SK-N-SH (cell line): Measurements from ENCODE around the gene SELENOI. TPM values are rescaled to one million over a fixed set of nuclear protein-coding genes. Genes with fewer than 3 reads are reported as not detected.

Experiments
- CTCF ChIA-PET: fragments of 300-600, 350-600 bp; formaldehyde crosslinking; extraction: SDS; loops from one replicate; lab custom pipeline; 2021; lab: Yijun Ruan, JAX
- POLR2A ChIA-PET: fragments of 350-600 bp; sonication (Branson Sonifier 250); formaldehyde crosslinking; extraction: SDS; loops from one replicate; lab custom pipeline; 2020; ENCODE audit warnings: antibody characterized with exemption, inconsistent platforms; lab: Yijun Ruan, JAX
- DNase-seq: peaks from one replicate; pipeline ENCODE4 v3.0.0; 2012
- H2AFZ ChIP-seq: fragments of 200-600 bp; sonication (generic); 2 replicates; pipeline ENCODE4 v1.8.1; 2016; ENCODE audit warnings: antibody characterized with exemption, mild to moderate bottlenecking, low read depth
- H3F3A ChIP-seq: fragments of 200-600 bp; sonication (generic); replicated peaks from 2 replicates; pipeline ENCODE3; 2016; ENCODE audit warnings: antibody characterized with exemption, mild to moderate bottlenecking; ENCODE audit not compliant: insufficient read depth
- H3K27ac ChIP-seq, 2 experiments: fragments of 200-500 bp in 1 of 2; fragments of 200-600 bp in 1 of 2; sonication (Bioruptor generic) in 1 of 2; sonication (generic), shearing (Covaris generic) in 1 of 2; 2 replicates each; pipeline versions ENCODE4 v1.5.1 to v1.6.1; 2014 to 2016; ENCODE audit warnings: low read depth in 2 of 2, inconsistent platforms in 1 of 2, low read length in 1 of 2, mild to moderate bottlenecking in 1 of 2, mixed read lengths in 1 of 2
- H3K27me3 ChIP-seq: fragments of 200-600 bp; sonication (generic), shearing (Covaris generic); 2 replicates; pipeline ENCODE4 v1.6.1; 2016; ENCODE audit warnings: mixed run types; ENCODE audit not compliant: insufficient read depth
- H3K36me3 ChIP-seq, 2 experiments: fragments of 200-500 bp in 1 of 2; fragments of 200-600 bp in 1 of 2; sonication (Bioruptor generic) in 1 of 2; sonication (generic) in 1 of 2; replicated peaks in 1 of 2; 2 replicates each; pipeline versions ENCODE3 to v1.5.1; 2014 to 2016; ENCODE audit warnings: low read length in 1 of 2, mild to moderate bottlenecking in 1 of 2; ENCODE audit not compliant: insufficient read depth in 2 of 2, control insufficient read depth in 1 of 2
- H3K4me1 ChIP-seq, 2 experiments: fragments of 200-500 bp in 1 of 2; fragments of 200-600 bp in 1 of 2; sonication (Bioruptor generic) in 1 of 2; sonication (generic), shearing (Covaris generic) in 1 of 2; 2 replicates each; pipeline versions ENCODE4 v1.5.1 to v1.6.1; 2014 to 2016; ENCODE audit warnings: low read depth in 1 of 2, low read length in 1 of 2, mixed run types in 1 of 2; ENCODE audit not compliant: insufficient read depth in 2 of 2, control insufficient read depth in 1 of 2
- H3K4me2 ChIP-seq: fragments of 200-600 bp; sonication (generic), shearing (Covaris generic); 2 replicates; pipeline ENCODE4 v1.6.1; 2017; ENCODE audit warnings: mixed run types
- H3K4me3 ChIP-seq, 2 experiments: fragments of 200-500 bp in 1 of 2; fragments of 200-600 bp in 1 of 2; sonication (Bioruptor generic) in 1 of 2; sonication (generic), shearing (Covaris generic) in 1 of 2; 2 replicates each; pipeline versions ENCODE4 v1.5.1 to v1.8.1; 2014 to 2016; ENCODE audit warnings: low read depth in 2 of 2, inconsistent platforms in 1 of 2, low read length in 1 of 2, mild to moderate bottlenecking in 1 of 2, mixed read lengths in 1 of 2, moderate library complexity in 1 of 2
- H3K79me2 ChIP-seq: fragments of 200-600 bp; sonication (generic); 2 replicates; pipeline ENCODE4 v1.8.1; 2017; ENCODE audit warnings: mild to moderate bottlenecking; ENCODE audit not compliant: insufficient read depth
- H3K9ac ChIP-seq: fragments of 200-600 bp; sonication (generic); 2 replicates; pipeline ENCODE4 v1.6.1; 2017; ENCODE audit warnings: mixed run types
- H3K9me2 ChIP-seq: fragments of 200-600 bp; sonication (generic); 2 replicates; pipeline ENCODE4 v1.6.1; 2017; ENCODE audit warnings: mixed run types
- H3K9me3 ChIP-seq: fragments of 200-600 bp; sonication (generic); 2 replicates; pipeline ENCODE4 v1.6.1; 2017; ENCODE audit warnings: mixed run types, mild to moderate bottlenecking, moderate library complexity
- H4K20me1 ChIP-seq: fragments of 200-600 bp; sonication (generic); 2 replicates; pipeline ENCODE4 v1.6.1; 2017; ENCODE audit warnings: mild to moderate bottlenecking, mixed run types; ENCODE audit not compliant: insufficient read depth
- CHD2 ChIP-seq: fragments of 150-350 bp; IDR thresholded peaks from 2 replicates; pipeline ENCODE4 v1.6.1; 2018; ENCODE audit warnings: low read length; ENCODE audit not compliant: partially characterized antibody
- ELF1 ChIP-seq: IDR thresholded peaks from 2 replicates; pipeline ENCODE4 v1.4.0; 2012
- EP300 ChIP-seq, 2 experiments: IDR thresholded peaks; 2 replicates each; pipeline versions ENCODE4 v1.4.0 to v1.6.1; 2012; ENCODE audit warnings: borderline replicate concordance in 1 of 2, low read depth in 1 of 2, low read length in 1 of 2
- JUND ChIP-seq: IDR thresholded peaks from 2 replicates; pipeline ENCODE4 v1.4.0; 2012
- MXI1 ChIP-seq: IDR thresholded peaks from 2 replicates; pipeline ENCODE4 v1.6.1; 2012; ENCODE audit warnings: mild to moderate bottlenecking, low read depth, low read length, improper control_type of control experiment
- NRF1 ChIP-seq: IDR thresholded peaks from 2 replicates; pipeline ENCODE4 v1.6.1; 2012; ENCODE audit warnings: low read depth, mild to moderate bottlenecking, low read length
- POLR2AphosphoS5 ChIP-seq: IDR thresholded peaks from 2 replicates; pipeline ENCODE4 v1.6.1; 2012; ENCODE audit warnings: low read depth, low read length
- RCOR1 ChIP-seq: fragments of 150-350 bp; IDR thresholded peaks from 2 replicates; pipeline ENCODE4 v1.6.1; 2017; ENCODE audit warnings: antibody characterized with exemption, low read length
- RFX5 ChIP-seq: IDR thresholded peaks from 2 replicates; pipeline ENCODE4 v1.6.1; 2012; ENCODE audit warnings: mild to moderate bottlenecking, improper control_type of control experiment, low read length
- SIN3A ChIP-seq: IDR thresholded peaks from 2 replicates; pipeline ENCODE4 v1.6.1; 2012; ENCODE audit warnings: low read depth, mild to moderate bottlenecking, low read length, moderate library complexity, borderline replicate concordance
- SMC3 ChIP-seq: IDR thresholded peaks from 2 replicates; pipeline ENCODE4 v1.6.1; 2012; ENCODE audit warnings: low read depth, low read length, improper control_type of control experiment
- TAF1 ChIP-seq: IDR thresholded peaks from 2 replicates; pipeline ENCODE4 v1.6.1; 2012; ENCODE audit warnings: low read depth, mild to moderate bottlenecking, low read length, moderate library complexity, borderline replicate concordance
- TCF12 ChIP-seq: IDR thresholded peaks from 2 replicates; pipeline ENCODE4 v1.4.0; 2012
- polyA plus RNA-seq, 3 experiments: library from polyadenylated mRNA; depleted of rRNA; stranded (reverse); fragments of >200 nt; gene quantifications; 2 replicates each; pipeline ENCODE4 v1.2.3, GENCODE V29; 2012
- TF ChIP-seq, protein P1 (sequence below): fragments of 200-600 bp; sonication (generic); IDR thresholded peaks from 2 replicates; pipeline ENCODE4 v1.6.1; 2017; ENCODE audit warnings: antibody characterized with exemption, mild to moderate bottlenecking, moderate library complexity
- TF ChIP-seq, protein P2 (sequence below): IDR thresholded peaks from 2 replicates; pipeline ENCODE4 v1.6.1; 2012; ENCODE audit warnings: mild to moderate bottlenecking, low read depth, low read length, moderate library complexity
- TF ChIP-seq, protein P3 (sequence below): IDR thresholded peaks from 2 replicates; pipeline ENCODE4 v1.4.0; 2012; ENCODE audit warnings: low read depth, borderline replicate concordance
- TF ChIP-seq, protein P4 (sequence below): fragments of 150-350 bp; IDR thresholded peaks from 2 replicates; pipeline ENCODE4 v1.6.1; 2017; ENCODE audit warnings: antibody characterized with exemption, low read length, low read depth, borderline replicate concordance

SELENOI gene
- polyA plus RNA-seq, 1 of the 3 experiments (the other 2 are of a cell fraction), result 4.4 TPM

DNA sequence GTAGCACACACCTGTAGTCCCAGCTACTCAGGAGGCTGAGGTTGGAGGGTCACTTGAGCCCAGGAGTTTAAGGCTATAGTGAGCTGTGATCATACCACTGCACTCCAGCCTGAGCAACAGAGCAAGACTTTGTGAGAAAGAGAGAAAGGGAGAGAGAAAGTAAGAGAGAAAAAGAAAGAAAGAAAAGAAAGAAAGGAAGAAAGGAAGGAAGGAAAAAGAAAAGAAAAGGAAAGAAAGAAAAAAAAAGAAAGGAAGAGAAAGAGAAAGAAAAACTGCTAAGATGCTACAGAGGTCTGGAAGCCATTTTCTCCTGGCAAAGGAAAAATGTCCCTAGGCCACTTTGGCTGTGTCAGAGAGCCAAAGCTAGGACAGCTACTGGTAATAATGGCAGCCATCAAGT, 86.4 kb downstream of the SELENOI start:
- Histone ChIP-seq H3K4me3 (no peak overlapping the region), H3K9me2 (no peaks in the 10 kb centered on the region), H3K36me3 (no peaks in the 10 kb centered on the region), H3K4me2 (no peak overlapping the region), H3K27ac (peak overlapping the region in 1 of 2 experiments; percentile 18; a peak in 1 of 4 replicates), H3K4me1 (no peaks in the 10 kb centered on the region; a peak in 2 of 4 replicates), H3K9ac (no peak overlapping the region), H3K79me2 (no peaks in the 10 kb centered on the region), H3K27me3 (no peaks in the 10 kb centered on the region), H3K9me3 (no peaks in the 10 kb centered on the region), H4K20me1 (no peaks in the 10 kb centered on the region), H3F3A (no peaks in the 10 kb centered on the region), H2AFZ (no peak overlapping the region)
- TF ChIP-seq SIN3A, result no peak
- TF ChIP-seq NRF1, result no peak
- TF ChIP-seq TAF1, result no peak
- TF ChIP-seq CHD2, result no peak
- TF ChIP-seq, protein P1, sequence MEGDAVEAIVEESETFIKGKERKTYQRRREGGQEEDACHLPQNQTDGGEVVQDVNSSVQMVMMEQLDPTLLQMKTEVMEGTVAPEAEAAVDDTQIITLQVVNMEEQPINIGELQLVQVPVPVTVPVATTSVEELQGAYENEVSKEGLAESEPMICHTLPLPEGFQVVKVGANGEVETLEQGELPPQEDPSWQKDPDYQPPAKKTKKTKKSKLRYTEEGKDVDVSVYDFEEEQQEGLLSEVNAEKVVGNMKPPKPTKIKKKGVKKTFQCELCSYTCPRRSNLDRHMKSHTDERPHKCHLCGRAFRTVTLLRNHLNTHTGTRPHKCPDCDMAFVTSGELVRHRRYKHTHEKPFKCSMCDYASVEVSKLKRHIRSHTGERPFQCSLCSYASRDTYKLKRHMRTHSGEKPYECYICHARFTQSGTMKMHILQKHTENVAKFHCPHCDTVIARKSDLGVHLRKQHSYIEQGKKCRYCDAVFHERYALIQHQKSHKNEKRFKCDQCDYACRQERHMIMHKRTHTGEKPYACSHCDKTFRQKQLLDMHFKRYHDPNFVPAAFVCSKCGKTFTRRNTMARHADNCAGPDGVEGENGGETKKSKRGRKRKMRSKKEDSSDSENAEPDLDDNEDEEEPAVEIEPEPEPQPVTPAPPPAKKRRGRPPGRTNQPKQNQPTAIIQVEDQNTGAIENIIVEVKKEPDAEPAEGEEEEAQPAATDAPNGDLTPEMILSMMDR, result no peak
- TF ChIP-seq, protein P2, sequence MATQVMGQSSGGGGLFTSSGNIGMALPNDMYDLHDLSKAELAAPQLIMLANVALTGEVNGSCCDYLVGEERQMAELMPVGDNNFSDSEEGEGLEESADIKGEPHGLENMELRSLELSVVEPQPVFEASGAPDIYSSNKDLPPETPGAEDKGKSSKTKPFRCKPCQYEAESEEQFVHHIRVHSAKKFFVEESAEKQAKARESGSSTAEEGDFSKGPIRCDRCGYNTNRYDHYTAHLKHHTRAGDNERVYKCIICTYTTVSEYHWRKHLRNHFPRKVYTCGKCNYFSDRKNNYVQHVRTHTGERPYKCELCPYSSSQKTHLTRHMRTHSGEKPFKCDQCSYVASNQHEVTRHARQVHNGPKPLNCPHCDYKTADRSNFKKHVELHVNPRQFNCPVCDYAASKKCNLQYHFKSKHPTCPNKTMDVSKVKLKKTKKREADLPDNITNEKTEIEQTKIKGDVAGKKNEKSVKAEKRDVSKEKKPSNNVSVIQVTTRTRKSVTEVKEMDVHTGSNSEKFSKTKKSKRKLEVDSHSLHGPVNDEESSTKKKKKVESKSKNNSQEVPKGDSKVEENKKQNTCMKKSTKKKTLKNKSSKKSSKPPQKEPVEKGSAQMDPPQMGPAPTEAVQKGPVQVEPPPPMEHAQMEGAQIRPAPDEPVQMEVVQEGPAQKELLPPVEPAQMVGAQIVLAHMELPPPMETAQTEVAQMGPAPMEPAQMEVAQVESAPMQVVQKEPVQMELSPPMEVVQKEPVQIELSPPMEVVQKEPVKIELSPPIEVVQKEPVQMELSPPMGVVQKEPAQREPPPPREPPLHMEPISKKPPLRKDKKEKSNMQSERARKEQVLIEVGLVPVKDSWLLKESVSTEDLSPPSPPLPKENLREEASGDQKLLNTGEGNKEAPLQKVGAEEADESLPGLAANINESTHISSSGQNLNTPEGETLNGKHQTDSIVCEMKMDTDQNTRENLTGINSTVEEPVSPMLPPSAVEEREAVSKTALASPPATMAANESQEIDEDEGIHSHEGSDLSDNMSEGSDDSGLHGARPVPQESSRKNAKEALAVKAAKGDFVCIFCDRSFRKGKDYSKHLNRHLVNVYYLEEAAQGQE, result no peak
- no peak for TF ChIP-seq POLR2AphosphoS5
- TF ChIP-seq, protein P3, sequence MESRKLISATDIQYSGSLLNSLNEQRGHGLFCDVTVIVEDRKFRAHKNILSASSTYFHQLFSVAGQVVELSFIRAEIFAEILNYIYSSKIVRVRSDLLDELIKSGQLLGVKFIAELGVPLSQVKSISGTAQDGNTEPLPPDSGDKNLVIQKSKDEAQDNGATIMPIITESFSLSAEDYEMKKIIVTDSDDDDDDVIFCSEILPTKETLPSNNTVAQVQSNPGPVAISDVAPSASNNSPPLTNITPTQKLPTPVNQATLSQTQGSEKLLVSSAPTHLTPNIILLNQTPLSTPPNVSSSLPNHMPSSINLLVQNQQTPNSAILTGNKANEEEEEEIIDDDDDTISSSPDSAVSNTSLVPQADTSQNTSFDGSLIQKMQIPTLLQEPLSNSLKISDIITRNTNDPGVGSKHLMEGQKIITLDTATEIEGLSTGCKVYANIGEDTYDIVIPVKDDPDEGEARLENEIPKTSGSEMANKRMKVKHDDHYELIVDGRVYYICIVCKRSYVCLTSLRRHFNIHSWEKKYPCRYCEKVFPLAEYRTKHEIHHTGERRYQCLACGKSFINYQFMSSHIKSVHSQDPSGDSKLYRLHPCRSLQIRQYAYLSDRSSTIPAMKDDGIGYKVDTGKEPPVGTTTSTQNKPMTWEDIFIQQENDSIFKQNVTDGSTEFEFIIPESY, result no peak
- TF ChIP-seq, protein P4, sequence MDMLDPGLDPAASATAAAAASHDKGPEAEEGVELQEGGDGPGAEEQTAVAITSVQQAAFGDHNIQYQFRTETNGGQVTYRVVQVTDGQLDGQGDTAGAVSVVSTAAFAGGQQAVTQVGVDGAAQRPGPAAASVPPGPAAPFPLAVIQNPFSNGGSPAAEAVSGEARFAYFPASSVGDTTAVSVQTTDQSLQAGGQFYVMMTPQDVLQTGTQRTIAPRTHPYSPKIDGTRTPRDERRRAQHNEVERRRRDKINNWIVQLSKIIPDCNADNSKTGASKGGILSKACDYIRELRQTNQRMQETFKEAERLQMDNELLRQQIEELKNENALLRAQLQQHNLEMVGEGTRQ, result no peak
- TF ChIP-seq EP300 (IDR thresholded peaks at IDR 0.05; ENCODE audit: borderline replicate concordance in 1 of 2, low read depth in 1 of 2, low read length in 1 of 2), result no peak
- TF ChIP-seq JUND, result no peak
- TF ChIP-seq RCOR1, result no peak
- TF ChIP-seq MXI1, result no peak
- no peak for TF ChIP-seq SMC3
- TF ChIP-seq RFX5, result no peak
- TF ChIP-seq TCF12, result no peak
- no peak for TF ChIP-seq ELF1
- CTCF ChIA-PET, result interaction anchor here (1.0 to 1.6 kb wide), 5 partner anchors 15 to 37 kb away, joined by 3 to 7 read pairs (median 3); no protein-coding TSS in a partner anchor
- peak; percentile 62 for DNase-seq
- POLR2A ChIA-PET, result no interaction called here
